A673 (cell line): ENCODE results near the gene ASIC3. TPM values are rescaled to one million over a fixed set of nuclear protein-coding genes. Genes with fewer than 3 reads are reported as not detected.

Experiments used
- BruUV-seq: library from RNA; stranded (reverse); fragments of 400-500 nt; replicated peaks from 2 replicates; lab custom pipeline; 2021; lab: Mats Ljungman, UMichigan
- CTCF ChIA-PET: fragments of 300-600 bp; sonication (Branson Sonifier 250); formaldehyde crosslinking; loops from one replicate; lab custom pipeline; 2022; ENCODE audit warnings: antibody characterized with exemption; lab: Charles Lee
- POLR2A ChIA-PET: fragments of 300-600 bp; sonication (Branson Sonifier 250); formaldehyde crosslinking; loops from one replicate; lab custom pipeline; 2022; ENCODE audit warnings: antibody characterized with exemption; ENCODE audit not compliant: low non-redundant PET; lab: Charles Lee
- DNase-seq: peaks from one replicate; pipeline ENCODE4 v3.0.0-alpha.2; 2015; ENCODE audit warnings: low spot score
- H3K27ac ChIP-seq: fragments of 200-600 bp; sonication (generic); 2 replicates; pipeline ENCODE4 v1.5.1; 2016; ENCODE audit warnings: mixed run types, low read depth, mild to moderate bottlenecking, mixed read lengths, antibody characterized with exemption, low read length; ENCODE audit not compliant: poor library complexity, severe bottlenecking
- H3K27me3 ChIP-seq: fragments of 200-600 bp; sonication (generic); replicated peaks from 2 replicates; pipeline ENCODE4 v1.6.1; 2017; ENCODE audit warnings: mixed run types, low read depth, mild to moderate bottlenecking, mixed read lengths, antibody characterized with exemption, low read length; ENCODE audit not compliant: insufficient read depth, poor library complexity
- H3K36me3 ChIP-seq: fragments of 200-600 bp; sonication (generic); 2 replicates; pipeline ENCODE4 v1.6.1; 2016; ENCODE audit warnings: mixed run types, mild to moderate bottlenecking, mixed read lengths, antibody characterized with exemption, low read length; ENCODE audit not compliant: insufficient read depth, poor library complexity, severe bottlenecking
- H3K4me1 ChIP-seq: fragments of 200-600 bp; sonication (generic); 2 replicates; pipeline ENCODE4 v1.6.1; 2017; ENCODE audit warnings: mixed run types, mild to moderate bottlenecking, mixed read lengths, antibody characterized with exemption, low read length; ENCODE audit not compliant: insufficient read depth, poor library complexity, severe bottlenecking
- H3K4me3 ChIP-seq: fragments of 200-600 bp; sonication (generic); 2 replicates; pipeline ENCODE4 v1.5.1; 2016; ENCODE audit warnings: low read depth, mixed run types, mild to moderate bottlenecking, mixed read lengths, low read length; ENCODE audit not compliant: poor library complexity, severe bottlenecking
- H3K9me3 ChIP-seq: fragments of 200-600 bp; sonication (generic); 2 replicates; pipeline ENCODE4 v1.6.1; 2016; ENCODE audit warnings: mixed run types, low read depth, mild to moderate bottlenecking, mixed read lengths, antibody characterized with exemption, low read length; ENCODE audit not compliant: poor library complexity, severe bottlenecking
- CTCF ChIP-seq: fragments of 300-800, 200-600 bp; sonication (generic); conservative IDR thresholded peaks from 2 replicates; pipeline ENCODE4 v1.5.1; 2017; ENCODE audit warnings: low read depth, mild to moderate bottlenecking, antibody characterized with exemption, low read length, moderate library complexity, mixed read lengths
- EZH2 ChIP-seq: fragments of 200-600 bp; sonication (generic); IDR thresholded peaks from 2 replicates; pipeline ENCODE4 v1.6.1; 2017; ENCODE audit warnings: borderline replicate concordance, low read depth, mild to moderate bottlenecking, mixed read lengths, antibody characterized with exemption, low read length; ENCODE audit not compliant: poor library complexity, severe bottlenecking
- intact Hi-C: fragments of 100-400 bp; cut with micrococcal nuclease; formaldehyde crosslinking; loops from one replicate; pipeline ENCODE4 v1.10.0; 2022; ENCODE audit not compliant: unreplicated experiment
- total RNA-seq: library from RNA; stranded (reverse); gene quantifications from 2 replicates; pipeline ENCODE4 v1.2.3, GENCODE V29; 2021

The ASIC3 gene
- total RNA-seq, 1 experiment from 2014 or later, result 4.5 TPM

GRCh38 chr7:151012031-151012692 is 36.2 kb upstream of the ASIC3 start:
- ChIA-PET POLR2A (no interaction called here), CTCF (interaction anchor here (0.6 kb wide), 1 partner anchor 67 kb away, joined by 3 read pairs; no protein-coding TSS in a partner anchor)
- Histone ChIP-seq H3K4me1 (peaks cover 26% of the 10 kb centered on the region), H3K27me3 (no peaks in the 10 kb centered on the region), H3K4me3 (no peak overlapping the region), H3K9me3 (no peaks in the 10 kb centered on the region), H3K27ac (no peak overlapping the region), H3K36me3 (no peaks in the 10 kb centered on the region)
- DNase-seq, result no peak
- TF ChIP-seq CTCF (no peak), EZH2 (no peak)
- intact Hi-C loops, result loop anchor here (2.0 to 5.0 kb wide), 2 partner anchors 49 to 100 kb away; no protein-coding TSS in a partner anchor
- BruUV-seq, result no TSS peak

GRCh38 chr7:151012911-151013347 is 35.4 kb upstream of the ASIC3 start:
- Histone ChIP-seq H3K4me3 (no peak overlapping the region), H3K36me3 (no peaks in the 10 kb centered on the region), H3K27me3 (no peaks in the 10 kb centered on the region), H3K27ac (no peak overlapping the region), H3K4me1 (peaks cover 23% of the 10 kb centered on the region), H3K9me3 (no peaks in the 10 kb centered on the region)
- CTCF ChIA-PET, result no interaction called here
- intact Hi-C loops, result loop anchor here (2.0 to 5.0 kb wide), 2 partner anchors 50 to 99 kb away; no protein-coding TSS in a partner anchor
- POLR2A ChIA-PET, result no interaction called here
- peak; percentile 81 for DNase-seq
- BruUV-seq, result no TSS peak
- TF ChIP-seq EZH2, result no peak
- TF ChIP-seq CTCF, result peak; percentile 74

GRCh38 chr7:151013356-151013732 is 35.0 kb upstream of the ASIC3 start:
- peaks cover 22% of the 10 kb centered on the region for H3K4me1 ChIP-seq
- CTCF ChIA-PET, result interaction anchor here (0.6 kb wide), 2 partner anchors 13 to 34 kb away, joined by 3 to 6 read pairs; no protein-coding TSS in a partner anchor
- DNase-seq, result no peak
- TF ChIP-seq CTCF (no peak), EZH2 (no peak)
- no peak overlapping the region for H3K27ac ChIP-seq
- POLR2A ChIA-PET, result no interaction called here
- peak overlapping the region; percentile 23 for H3K4me3 ChIP-seq
- intact Hi-C loops, result loop anchor here (2.0 to 5.0 kb wide), 2 partner anchors 51 to 99 kb away; no protein-coding TSS in a partner anchor
- no peaks in the 10 kb centered on the region for H3K9me3 ChIP-seq
- no peaks in the 10 kb centered on the region for H3K36me3 ChIP-seq
- no TSS peak for BruUV-seq
- no peaks in the 10 kb centered on the region for H3K27me3 ChIP-seq
